GM10266 (cell line): ENCODE results near the gene SERPINB11.
"Not testable (repeated sequence)": the region's sequence is repeated elsewhere in the genome, so short reads cannot be mapped to it uniquely, and the experiment has no call there.

Source experiments
- DNase-seq: peaks from one replicate; pipeline ENCODE4 v3.0.0; 2012; ENCODE audit errors: extremely low spot score
- TF ChIP-seq, protein P1 (sequence below): IDR thresholded peaks from 2 replicates; pipeline ENCODE4 v1.5.1; 2012; ENCODE audit warnings: mild to moderate bottlenecking, low read depth; ENCODE audit not compliant: control insufficient read depth, insufficient read depth; ENCODE audit errors: missing control alignments

The SERPINB11 gene

GRCh38 chr18:63757541-63757940, 54.8 kb downstream of the SERPINB11 start:
- DNase-seq = no peak
- TF ChIP-seq, protein P1, sequence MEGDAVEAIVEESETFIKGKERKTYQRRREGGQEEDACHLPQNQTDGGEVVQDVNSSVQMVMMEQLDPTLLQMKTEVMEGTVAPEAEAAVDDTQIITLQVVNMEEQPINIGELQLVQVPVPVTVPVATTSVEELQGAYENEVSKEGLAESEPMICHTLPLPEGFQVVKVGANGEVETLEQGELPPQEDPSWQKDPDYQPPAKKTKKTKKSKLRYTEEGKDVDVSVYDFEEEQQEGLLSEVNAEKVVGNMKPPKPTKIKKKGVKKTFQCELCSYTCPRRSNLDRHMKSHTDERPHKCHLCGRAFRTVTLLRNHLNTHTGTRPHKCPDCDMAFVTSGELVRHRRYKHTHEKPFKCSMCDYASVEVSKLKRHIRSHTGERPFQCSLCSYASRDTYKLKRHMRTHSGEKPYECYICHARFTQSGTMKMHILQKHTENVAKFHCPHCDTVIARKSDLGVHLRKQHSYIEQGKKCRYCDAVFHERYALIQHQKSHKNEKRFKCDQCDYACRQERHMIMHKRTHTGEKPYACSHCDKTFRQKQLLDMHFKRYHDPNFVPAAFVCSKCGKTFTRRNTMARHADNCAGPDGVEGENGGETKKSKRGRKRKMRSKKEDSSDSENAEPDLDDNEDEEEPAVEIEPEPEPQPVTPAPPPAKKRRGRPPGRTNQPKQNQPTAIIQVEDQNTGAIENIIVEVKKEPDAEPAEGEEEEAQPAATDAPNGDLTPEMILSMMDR = no peak

- TF ChIP-seq, protein P1 = no peak
- DNase-seq = no peak
Measured at GRCh38 chr18:63758615-63759240, 56.0 kb downstream of the SERPINB11 start.

DNA sequence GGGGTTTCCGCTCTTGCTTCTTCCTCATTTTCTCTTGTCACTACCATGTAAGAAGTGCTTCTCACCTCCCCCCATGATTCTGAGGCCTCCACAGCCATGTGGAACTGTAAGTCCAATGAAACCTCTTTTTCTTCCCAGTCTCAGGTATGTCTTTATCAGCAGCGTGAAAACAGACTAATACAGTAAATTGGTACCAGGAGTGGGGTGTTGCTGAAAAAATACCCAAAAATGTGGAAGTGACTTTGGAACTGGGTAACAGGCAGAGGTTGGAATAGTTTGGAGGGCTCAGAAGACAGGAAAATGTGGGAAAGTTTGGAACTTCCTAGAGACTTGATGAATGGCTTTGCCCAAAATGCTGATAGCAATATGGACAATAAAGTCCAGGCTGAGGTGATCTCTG, 57.0 kb downstream of the SERPINB11 start:
- not testable (repeated sequence) for DNase-seq

DNA sequence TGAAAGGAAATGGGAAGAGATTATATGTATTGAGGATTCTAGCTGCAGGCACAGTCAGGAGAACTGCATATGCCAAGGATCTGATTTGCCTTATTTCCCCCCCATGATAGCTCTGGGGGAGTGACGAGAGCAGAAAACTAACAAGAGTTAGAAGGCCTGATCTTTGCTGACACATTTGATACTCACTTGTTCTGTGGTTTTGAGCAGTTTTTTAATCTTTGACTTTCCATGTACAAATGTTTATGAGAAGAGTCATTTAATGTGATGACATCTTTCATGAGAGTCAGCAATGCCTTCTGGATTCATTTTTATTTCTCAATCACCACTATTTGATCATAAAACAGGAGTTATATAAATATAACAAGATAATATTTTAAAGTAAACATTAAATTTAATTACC, 59.8 kb downstream of the SERPINB11 start:
- TF ChIP-seq, protein P1 = no peak
- no peak for DNase-seq

DNA sequence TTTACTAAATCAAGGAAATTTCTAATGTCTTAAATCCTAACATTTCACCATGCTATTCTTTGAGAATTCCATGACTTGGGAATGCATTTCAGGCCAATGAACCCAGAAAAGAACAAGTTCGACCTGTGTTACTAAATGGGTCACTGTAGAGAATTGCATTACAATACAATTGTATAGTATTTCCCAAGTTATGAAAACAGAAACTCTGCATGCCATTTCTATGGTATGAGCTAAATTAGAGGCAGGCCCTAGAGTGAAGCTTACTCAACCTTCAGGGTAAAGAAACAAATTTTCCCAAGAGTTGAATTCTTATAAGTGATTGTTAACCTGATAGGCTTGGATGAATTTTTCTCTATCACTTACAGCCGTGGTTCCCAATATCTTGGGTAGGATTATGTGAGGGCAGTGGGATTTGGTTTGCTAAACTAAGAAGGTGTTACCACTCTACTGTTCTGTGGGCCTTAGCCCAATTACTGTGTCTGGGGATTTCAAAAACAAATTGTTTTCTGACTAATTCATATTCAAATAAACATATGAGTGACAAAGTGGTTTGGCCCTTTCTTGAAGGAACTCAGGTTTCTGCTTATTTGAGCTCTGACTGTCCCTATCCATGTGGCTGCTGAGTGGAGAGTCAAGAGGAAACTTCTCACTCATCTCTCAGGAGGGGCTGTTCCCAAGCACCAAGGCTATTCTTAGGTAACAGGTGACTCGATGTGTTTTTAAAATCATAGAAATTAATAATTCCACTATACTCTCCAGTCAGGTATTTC, 61.3 kb downstream of the SERPINB11 start:
- TF ChIP-seq, protein P1 = no peak

DNA sequence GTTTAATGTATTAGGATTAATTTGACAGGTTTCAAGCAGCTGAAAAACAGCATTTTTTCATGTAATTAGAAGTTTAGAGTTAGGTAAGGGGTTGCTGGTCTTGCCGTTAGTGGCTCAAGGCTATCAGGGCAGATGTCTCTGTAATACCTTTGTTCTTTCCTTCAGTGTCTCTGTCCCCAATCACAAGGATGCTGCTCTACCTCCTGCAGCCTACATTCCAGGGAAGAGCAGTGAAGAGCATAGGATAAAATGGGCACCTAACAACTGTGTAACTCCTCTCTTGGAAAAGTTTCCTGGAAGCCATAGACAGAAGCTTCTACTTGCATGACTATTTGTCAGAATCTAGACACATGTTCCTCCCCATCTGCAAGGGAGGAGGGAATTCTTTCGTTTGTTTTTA, 63.1 kb downstream of the SERPINB11 start:
- TF ChIP-seq, protein P1 = no peak
- no peak for DNase-seq

More for the DNA sequence above, 61.3 kb downstream of the SERPINB11 start:
- no peak for DNase-seq
